ENCODE results near the gene PIRT.

The PIRT gene

GRCh38 chr17:10793816-10794215, 44.1 kb downstream of the PIRT start:
- no peak for TF ChIP-seq CTCF (IDR thresholded peaks at IDR 0.05; ENCODE audit: low read depth, low read length)
- no peak for DNase-seq (ENCODE audit: low read depth in 2 of 2)
- no peak overlapping the region for H3K4me3 ChIP-seq (replicated peaks in 1 of 2; ENCODE audit: low read depth in 2 of 2, low read length in 2 of 2)

GRCh38 chr17:10793256-10793655, 44.6 kb downstream of the PIRT start:
- no peak for TF ChIP-seq CTCF (IDR thresholded peaks at IDR 0.05; ENCODE audit: low read depth, low read length)
- no peak for DNase-seq (ENCODE audit: low read depth in 2 of 2)
- H3K4me3 ChIP-seq (replicated peaks in 1 of 2; ENCODE audit: low read depth in 2 of 2, low read length in 2 of 2), result no peak overlapping the region

GRCh38 chr17:10792151-10792550, 45.7 kb downstream of the PIRT start:
- H3K4me3 ChIP-seq (replicated peaks in 1 of 2; ENCODE audit: low read depth in 2 of 2, low read length in 2 of 2), result no peak overlapping the region
- no peak for DNase-seq (ENCODE audit: low read depth in 2 of 2)
- no peak for TF ChIP-seq CTCF (IDR thresholded peaks at IDR 0.05; ENCODE audit: low read depth, low read length)

- no peak for TF ChIP-seq CTCF (IDR thresholded peaks at IDR 0.05; ENCODE audit: low read depth, low read length)
- no peak for DNase-seq (ENCODE audit: low read depth in 2 of 2)
- H3K4me3 ChIP-seq (replicated peaks in 1 of 2; ENCODE audit: low read depth in 2 of 2, low read length in 2 of 2), result no peak overlapping the region
Measured at GRCh38 chr17:10790491-10791401, 47.1 kb downstream of the PIRT start.

GRCh38 chr17:10789694-10790271, 48.1 kb downstream of the PIRT start:
- no peak for TF ChIP-seq CTCF (IDR thresholded peaks at IDR 0.05; ENCODE audit: low read depth, low read length)
- DNase-seq (ENCODE audit: low read depth in 2 of 2), result no peak
- H3K4me3 ChIP-seq (replicated peaks in 1 of 2; ENCODE audit: low read depth in 2 of 2, low read length in 2 of 2), result no peak overlapping the region

GRCh38 chr17:10787306-10788045, 50.4 kb downstream of the PIRT start:
- no peak for TF ChIP-seq CTCF (IDR thresholded peaks at IDR 0.05; ENCODE audit: low read depth, low read length)
- no peak for DNase-seq (ENCODE audit: low read depth in 2 of 2)
- no peak overlapping the region for H3K4me3 ChIP-seq (replicated peaks in 1 of 2; ENCODE audit: low read depth in 2 of 2, low read length in 2 of 2)
